Stimulated activated CD8-positive, alpha-beta memory T cell treated with anti-CD3 and anti-CD28 coated beads, Interleukin-12 subunit alpha, Interleukin-12 subunit beta, amount 100 ng/mL, for 4 hours (primary cell): Measurements from ENCODE around the gene SULT4A1.
"Not testable (repeated sequence)": the region's sequence is repeated elsewhere in the genome, so short reads cannot be mapped to it uniquely, and the experiment has no call there.

Experiments
- DNase-seq: peaks from one replicate; pipeline ENCODE4 v3.0.0-alpha.2; 2020; ENCODE audit warnings: low read depth

SULT4A1 gene

DNA sequence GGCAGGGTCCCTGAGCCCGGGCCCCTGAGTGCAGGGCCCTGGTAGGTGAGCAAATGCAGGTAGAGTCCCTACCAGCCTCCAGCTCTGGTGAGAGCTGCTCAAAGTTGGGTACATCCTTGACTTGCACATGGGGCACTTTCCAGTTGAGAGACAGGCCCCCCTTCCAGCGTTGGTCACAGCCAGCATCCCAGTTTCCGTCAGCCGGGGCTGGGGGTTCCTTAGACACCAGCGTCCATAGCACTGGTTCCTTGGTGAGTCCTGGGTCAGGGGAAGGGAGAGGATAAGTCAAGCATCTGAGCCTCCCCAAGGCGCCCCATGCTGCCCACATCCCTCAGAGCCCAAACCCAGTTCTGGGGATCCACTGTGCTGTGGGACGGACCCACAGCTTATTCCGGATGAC lies 23.9 kb upstream of the SULT4A1 start:
- no peak for DNase-seq

DNA sequence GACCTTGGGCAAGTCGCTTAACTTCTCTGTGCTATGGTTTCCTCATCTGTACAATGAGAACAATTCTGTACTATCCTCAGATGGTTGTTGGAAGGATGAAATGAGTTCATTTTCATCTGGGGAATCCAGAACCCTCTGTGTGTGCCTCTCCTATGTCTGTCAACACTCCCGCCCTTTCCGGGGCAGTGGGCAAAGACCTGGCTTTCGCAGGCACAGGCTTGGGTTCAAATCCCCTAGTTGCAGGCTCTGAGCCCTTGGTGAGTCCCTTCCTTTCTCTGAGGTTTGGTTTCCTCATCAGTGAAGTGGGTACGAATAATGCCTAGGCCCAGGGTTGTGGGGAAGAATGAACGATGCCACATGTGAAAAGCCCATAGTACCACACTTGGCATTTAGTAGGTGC lies 23.5 kb upstream of the SULT4A1 start:
- DNase-seq, result no peak

DNA sequence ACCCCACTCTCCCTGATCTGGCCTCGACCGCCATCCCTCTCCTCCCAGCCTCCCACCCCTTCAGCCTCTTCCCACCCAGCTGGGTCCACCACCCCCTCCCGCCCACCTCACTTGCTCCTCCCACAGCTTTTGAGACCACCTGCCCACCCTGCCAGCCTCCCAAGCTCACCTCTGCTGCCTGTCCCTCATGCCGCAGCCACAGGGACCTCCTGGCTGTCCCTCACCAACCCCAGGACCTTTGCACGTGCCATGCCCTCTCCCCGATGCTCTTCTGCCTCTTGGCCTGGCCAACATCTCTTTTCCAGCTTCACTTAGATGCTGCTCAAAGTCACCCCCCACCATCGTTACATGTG lies 23.0 kb upstream of the SULT4A1 start:
- no peak for DNase-seq

DNA sequence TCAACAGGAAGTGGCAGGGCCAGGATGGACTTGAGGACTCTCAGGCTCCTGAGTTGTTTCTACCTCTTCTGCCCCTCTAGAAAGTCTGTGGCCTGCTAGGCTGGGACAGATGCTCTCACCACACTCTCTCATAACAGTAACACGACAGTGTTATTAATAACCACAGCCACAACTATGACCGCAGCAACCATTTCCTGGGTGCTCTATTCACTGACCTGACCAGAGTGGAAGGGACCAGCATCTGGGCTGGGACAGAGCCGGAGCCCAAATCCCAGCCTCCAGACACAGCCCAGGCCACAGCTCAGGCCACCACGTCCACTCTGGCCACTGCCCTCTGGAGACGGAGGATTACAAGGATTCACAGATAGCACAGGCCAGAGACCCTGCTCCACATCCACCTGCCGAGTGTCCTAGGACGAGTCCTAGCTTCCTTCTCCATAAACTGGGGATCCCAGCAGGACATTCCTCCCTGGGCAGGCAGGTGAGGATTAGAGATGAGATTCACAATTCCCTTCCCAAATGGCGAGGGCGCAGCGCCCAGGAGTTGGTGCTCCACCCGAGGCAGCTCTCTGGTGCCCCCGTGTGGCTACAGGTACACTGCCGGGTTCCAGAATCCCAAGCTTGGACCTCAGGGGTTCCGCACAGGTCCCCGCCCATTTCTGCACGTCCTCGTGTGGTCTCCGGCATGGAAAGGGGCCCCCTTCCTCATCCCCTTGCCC lies 22.4 kb upstream of the SULT4A1 start:
- no peak for DNase-seq

DNA sequence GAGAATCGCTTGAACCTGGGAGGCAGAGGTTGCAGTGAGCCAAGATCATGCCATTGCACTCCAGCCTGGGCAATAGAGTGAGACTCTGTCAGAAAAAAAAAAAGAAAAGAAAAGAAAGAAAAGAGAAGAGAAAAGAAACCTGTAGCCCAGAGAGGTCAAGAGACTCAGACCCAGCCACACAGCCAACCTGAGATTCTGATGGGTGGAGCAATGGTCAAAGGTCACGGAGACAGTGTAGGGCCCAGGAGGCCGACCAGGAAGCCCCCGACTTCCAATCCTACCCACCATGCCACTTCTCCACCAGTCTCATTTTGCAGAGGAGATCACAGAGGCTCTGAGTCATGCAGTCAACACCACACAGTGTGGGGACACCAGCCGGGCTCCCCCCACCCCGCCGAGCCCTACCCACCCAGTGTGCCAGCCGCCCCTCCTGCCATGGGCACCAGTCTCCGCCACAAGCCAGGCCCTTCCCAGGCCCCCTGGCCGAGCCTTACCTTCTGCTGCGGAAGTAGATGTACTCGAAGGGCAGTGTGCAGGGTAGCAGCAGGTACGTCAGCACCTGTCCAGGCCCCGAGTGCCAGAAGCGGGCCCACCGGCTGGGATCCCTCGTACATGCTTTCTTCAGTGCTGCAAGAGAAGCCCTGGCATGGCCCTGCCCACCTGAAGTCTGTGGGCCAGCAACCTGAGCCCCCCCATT lies 21.6 kb upstream of the SULT4A1 start:
- DNase-seq, result no peak

DNA sequence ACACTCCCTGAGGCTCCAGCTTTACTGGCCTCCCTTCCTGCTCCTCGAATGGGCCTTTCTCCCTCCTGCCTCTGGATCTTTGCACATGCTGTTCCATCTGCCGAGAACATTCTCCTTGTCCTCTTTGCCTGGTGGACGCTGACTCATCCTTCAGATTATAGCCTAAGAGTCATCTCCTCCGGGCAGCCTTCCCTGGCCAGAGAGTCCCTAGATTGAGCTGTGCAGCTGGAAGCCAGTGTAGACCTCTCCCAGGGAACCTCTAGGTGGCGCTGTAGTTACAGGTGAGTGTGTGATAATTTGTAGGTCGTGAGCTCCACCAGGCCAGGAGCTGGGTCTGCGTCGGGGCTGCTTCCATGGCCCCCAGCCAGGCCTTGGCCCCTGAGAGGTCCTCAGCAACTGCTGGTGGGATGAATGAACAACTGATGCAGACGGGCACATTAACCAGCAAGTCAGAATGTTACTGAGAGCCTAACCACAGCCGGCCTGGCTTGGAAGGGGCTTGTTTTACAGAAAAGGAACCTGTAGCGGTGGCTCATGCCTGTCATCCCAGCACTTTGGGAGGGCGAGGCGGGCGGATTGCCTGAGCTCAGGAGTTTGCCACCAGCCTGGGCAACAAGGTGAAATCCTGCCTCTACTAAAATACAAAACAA lies 20.8 kb upstream of the SULT4A1 start:
- DNase-seq, result no peak

DNA sequence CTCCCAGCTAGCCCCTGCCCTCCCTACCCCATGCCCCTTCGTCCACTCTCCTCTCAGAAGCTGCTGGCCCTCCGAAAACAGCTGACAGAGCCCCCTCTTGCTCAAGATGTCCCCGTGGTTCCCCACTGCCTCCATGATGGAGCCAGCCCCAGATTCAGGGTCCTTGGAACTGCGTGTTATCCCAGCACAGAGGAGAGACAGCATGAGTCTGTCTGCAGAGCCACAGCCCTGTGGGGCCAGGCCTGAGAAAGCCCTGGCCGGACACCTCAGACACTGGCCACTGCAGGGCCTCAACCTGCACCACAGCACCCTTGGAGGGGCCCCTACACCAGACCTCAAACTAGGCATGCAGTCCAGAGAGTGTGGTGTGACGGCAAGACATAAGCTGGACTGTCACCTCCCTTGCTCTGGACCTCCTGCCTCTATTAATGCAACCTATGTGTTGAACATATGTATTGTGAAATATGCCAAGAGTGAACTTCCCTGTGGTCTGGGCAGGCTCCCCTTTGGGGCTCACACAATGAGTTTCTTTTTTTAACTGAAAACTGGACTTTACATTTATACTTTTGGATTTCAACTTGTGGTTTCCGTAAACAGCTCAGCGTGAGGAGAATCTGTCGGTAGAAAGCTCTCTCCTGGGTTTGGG lies 19.9 kb upstream of the SULT4A1 start:
- DNase-seq, result no peak

DNA sequence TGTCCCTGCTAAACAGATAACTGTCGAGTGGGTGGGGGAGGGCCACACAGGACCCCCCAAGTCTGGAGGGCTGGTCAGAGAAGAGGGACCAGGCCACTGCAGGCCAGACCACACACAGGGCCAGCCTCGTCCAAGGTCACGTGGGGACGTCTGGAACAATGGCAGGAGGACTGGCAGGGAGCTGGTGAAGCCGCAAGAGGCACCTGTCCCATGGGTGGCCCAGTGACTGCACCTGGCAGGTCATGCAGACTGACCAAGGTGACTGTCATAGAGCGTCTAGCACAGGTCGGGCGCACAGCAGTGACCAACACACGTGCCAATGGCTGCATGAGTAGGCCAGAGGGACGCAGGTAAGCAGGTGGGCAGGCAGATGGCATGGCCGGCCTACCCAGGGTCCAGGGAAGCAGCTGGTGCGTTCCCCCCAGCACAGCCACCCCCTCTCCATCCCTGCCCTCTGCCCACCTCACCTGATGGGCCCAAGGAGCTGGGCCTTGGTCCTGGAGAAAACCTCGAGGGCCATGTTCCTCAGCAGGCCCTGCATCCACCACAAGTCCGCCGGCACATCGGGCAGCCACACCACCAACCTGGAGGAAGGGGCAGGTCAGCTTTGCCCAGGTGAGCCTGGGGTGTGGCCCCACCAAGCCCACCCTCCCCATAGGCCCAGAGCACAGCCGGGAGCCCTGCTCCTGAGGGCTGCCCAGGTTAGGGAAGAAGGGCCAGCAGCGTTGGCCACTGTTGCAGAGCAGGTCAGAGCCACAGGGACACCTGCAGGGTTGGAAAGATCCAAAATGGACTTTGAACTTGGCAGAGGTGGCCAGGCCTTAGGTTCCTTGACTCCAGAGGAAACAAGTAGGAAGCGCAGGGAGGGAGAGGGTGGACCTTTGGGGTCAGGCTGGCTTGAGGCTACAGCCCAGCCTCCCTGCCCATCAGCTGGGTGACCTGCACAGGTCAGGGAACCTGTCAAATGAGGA lies 19.1 kb upstream of the SULT4A1 start:
- DNase-seq, result no peak

DNA sequence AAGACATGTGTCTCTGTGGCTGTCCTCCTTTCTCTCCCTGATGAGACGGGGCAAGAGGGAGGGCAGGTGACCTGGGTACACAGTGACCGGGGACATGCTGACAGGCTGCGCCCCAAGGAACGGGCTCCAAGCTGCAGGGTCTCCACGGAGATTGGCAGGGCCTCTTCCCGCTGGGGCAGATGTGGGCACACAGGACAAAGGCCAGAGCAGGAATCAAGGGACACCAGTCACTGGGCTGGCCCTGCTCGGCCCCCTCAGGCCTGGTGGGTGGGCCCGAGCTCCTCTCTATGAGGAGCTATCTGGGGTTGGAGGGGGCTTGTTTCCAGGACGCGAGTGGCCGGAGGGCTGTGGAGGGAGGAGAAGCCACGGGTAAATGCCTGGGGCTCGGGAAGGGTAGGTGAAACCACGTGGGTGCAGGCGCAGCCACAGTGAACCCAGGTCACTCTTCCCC lies 18.3 kb upstream of the SULT4A1 start:
- no peak for DNase-seq

DNA sequence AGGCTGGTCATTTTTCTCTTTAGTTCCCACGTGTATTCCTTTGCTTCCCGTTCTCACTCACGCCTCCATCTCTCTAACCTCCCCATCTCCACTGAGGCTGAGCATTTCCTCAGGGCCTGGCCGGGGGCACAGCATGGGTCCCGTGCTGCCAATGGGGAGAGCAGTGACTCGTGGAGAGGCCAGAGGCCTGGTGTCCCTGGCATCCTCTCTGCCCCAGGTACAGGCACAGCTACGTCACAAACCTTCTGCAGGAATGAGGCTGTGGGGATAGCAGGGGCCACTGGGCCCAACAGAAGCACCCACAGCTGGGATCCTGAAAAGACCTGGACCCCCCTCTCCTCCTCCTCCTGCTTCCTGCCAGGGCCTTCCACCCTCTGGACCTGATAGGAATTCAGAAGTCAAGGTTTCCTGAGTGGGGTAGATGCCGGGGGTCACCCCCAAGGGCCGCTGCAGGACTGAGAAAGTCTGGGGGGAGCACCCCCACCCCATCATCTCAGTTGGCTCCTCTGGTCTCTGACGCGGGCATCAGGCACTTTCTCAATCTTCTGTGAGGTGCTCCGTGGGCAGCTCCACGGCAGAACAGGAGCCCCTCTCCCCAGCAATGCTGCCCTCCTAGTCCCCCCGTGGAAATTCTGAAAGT lies 17.7 kb upstream of the SULT4A1 start:
- DNase-seq, result no peak

DNA sequence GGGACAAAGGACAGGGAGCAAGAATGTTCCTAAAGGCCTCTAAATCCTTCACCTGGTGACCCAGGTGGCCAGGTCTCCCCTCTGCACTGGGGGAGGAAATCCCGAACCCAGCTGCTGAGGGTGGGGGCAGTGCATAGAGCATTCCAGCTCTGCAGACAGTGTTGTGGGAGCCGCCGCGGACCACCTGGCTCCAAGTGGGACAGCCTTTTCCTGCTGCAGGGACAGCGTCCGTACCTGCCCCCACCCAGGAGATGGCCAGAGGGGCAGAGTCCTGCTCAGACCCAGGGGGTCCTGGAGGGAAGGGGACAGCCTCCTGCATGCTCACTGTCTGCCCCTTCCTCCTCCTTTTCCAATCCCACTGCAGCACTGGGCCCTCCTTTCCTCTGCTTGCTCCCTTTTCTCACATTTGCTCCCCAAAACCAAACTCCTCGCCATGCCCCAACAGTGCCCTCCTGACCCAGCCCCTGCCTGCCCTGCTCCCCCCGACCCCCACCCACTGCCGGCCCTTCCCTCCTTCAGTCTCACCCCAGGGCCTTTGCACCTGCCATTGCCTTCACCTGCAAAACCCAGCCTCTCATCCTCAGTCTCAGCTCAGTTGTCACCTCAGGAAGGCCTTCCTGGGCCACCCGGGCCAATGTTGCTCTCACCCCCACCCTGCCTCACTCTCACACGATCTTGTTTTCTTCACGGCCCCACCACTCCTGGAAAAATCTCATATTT lies 16.7 kb upstream of the SULT4A1 start:
- no peak for DNase-seq

DNA sequence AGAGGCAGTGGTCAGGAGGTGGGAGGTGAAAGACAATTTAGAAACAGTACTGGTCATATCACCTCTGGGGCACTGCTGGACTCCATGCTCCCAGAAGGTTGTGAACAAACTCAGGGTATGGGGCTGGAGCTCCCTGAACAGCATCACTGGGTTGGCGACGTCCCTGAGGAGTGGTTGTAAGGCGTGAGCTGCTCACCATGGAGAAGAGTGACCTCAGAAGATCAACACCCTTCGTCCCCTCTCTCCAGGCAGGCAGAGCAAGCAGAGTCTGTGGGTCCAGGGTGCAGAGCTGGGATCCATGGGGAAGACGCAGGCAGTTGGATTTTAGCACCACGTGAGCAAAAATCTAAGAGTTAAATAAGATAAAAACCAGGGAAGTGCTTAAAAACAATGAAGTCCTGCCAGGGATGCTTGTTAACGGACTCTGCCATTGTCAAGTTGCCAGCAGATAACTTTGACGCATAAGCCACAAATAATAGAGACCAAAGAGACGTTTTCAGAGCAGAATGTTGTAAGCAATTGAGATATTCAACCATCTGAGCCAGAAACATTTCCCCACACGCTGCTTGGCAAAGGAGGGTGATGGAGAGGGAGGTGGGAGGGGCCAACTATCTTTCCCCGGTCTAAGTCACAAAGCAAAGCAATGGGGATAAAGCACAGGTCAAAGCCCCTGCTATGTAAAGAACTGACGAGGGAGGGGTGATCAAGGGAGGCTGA lies 15.9 kb upstream of the SULT4A1 start:
- DNase-seq, result no peak

DNA sequence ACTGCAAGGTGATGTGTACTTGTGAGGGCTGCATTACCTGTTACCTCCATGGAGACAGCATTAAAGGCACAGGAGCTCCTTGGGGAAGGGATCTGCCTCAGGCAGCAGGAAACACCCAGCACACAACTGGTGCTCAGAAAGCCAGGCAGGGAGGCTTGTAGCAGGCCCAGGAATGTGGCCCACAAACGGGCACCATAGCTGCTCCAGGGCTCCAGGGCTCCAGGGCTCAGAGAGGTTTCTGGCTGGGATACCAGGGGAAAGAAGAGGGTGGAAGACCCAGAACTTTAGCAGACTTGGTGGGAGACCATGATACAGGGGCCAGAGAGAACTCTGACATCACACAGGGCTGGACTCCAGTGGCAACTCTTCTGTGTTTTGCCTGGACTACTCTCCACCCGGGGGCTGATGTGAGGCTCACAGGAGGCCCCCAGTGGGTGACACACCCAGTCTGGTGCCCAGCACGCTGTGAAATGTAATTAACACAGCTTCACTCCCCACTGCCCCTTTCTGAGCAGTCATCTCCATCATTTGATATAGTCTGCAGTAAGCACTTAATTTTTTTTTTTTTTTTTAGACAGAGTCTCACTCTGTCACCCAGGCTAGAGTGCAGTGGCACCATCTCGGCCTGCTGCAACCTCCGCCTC lies 14.7 kb upstream of the SULT4A1 start:
- no peak for DNase-seq

DNA sequence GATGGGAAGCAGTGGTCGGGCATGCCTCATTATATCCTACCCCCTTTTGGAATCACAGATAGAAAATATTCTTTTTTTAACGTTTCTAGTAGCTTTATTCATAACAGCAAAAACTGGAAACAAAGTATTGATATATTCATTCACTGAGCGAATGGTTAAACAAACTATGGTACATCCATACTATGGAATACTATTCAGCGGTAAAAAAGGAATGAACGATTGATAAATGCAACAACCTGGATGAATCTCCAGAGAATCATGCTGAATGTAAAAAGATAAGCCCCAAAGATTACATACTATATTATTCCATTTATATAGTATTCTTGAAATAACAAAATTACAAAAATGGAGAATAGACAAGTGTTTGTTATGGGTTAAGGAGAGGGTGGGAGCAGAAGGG lies 7.5 kb upstream of the SULT4A1 start:
- no peak for DNase-seq

DNA sequence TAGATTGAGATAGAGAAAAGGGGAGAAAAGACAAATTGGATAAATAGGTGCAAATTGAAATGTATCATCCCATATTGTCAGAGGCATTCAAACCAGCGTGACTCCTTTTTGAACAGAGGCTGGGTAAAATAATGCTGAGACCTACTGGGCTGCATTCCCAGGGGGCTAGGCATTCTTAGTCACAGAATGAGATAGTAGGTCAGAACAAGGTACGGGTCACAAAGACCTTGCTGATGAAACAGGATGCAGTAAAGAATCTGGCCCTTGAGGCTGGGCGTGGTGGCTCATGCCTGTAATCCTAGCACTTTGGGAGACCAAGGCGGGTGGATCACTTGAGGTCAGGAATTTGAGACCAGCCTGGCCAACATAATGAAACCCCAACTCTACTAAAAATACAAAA lies 6.7 kb upstream of the SULT4A1 start:
- not testable (repeated sequence) for DNase-seq

DNA sequence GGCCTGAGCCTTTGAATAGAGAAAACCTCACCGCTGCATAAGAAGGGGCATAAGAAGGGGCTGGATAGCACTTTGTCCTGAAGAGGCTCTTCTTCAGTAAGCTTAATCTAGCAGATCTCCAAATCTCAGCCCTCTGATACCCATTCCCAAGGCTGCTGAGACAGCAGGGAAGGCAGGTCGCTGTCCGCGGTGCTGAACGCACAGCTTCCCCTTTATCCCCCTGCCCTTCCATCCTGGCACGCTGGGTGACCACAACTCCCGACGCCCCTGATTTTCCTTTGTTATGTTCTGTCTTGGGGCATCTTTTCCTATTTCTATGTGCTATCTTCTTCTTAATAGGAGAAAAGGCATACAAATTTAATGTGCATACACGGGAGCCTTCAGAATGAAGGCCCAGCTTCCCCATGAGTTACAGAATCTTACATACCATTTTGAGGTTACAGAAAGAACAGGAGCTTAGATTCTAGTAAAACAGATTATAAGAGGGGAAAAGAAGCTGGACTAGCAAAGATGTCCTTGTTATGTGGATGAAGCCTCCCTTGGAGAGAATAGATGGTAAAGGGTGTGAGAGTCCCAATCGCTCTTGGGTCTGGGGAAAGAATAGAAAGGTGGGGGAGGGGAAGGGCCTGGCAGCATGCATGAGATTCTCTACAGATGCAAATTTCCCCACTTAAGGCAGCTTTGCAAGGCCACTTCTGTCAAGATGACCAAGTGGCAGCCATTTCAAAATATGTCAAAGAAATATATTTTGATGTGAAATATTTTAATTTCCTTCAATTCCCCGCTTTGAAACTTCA lies 5.7 kb upstream of the SULT4A1 start:
- no peak for DNase-seq

DNA sequence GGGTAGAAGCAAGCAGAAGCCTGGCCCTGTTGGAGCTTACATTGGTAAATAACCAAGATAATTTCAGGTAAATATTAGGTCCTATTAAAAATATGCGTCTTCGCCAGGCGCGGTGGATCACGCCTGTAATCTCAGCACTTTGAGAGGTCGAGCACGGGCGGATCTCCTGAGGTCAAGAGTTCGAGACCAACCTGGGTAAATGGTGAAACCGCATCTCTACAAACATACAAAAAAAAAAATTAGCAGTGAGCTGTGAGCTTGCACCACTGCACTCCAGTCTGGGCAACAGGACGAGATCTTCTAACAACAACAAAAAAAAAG lies 529 bp upstream of the SULT4A1 start:
- no peak for DNase-seq

DNA sequence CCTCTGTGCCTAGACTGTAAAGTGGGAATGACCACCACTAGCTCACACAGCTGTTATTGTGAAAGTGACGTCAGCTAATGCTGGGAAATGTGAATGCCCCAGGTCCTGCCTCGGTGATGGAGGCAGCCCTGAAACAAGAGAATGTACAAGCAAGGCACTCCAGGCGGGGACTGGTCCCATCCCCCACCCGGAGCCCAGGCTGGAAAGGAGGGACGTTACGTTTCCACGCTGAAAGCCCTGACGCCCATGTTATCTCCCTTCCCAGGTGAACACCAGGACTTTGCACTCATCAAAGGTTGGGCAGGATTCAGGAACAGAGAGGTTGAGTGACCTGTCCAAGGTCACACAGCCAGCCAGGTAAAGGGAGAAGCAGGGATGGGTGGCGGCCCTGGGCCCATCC lies 784 bp downstream of the SULT4A1 start:
- DNase-seq, result no peak

DNA sequence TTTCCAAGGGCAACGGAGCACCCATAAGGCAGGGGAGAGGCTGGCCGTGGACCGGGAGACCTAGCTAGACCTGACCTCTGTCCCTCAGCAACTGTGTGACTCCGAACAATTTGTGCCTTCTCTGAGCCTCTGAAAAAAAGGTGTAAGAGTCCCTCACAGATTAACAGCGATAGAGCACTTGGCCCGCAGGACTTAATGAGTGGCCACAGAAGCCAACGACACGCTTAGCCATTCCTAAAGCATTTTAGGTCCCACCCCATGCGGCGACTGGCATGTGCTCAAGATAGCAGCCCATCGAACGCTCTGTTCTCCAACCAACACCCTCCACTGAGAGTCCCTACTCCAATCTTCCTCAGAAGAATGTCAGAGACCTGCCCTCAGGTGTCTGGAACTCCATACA lies 1.5 kb downstream of the SULT4A1 start:
- no peak for DNase-seq
